ENCODE data around the gene DNAH1. TPM values are rescaled to one million over a fixed set of nuclear protein-coding genes. Genes with fewer than 3 reads are reported as not detected.
A peak's percentile ranks its signal among the peaks of the same experiment; 100 is the strongest.

Gene DNAH1
- total and polyA plus RNA-seq, 2 of the 13 experiments (the other 11 are each of a cell fraction or from before 2014, with no cell fraction given), result 0.64 to 3.5 TPM

- no peak for TF ChIP-seq ZNF253 (CRISPR knock-in tag; IDR thresholded peaks at IDR 0.05; ENCODE audit: borderline replicate concordance)
- no peak for TF ChIP-seq ZNF34 (CRISPR knock-in tag; IDR thresholded peaks at IDR 0.05; ENCODE audit: borderline replicate concordance)
- TF ChIP-seq EED (CRISPR knock-in tag; IDR thresholded peaks at IDR 0.05), result no peak
- TF ChIP-seq HINFP (CRISPR knock-in tag; IDR thresholded peaks at IDR 0.05; ENCODE audit: low read depth), result peak; percentile 61; the same call in 1 of the 2 replicates
- TF ChIP-seq HCFC1 (IDR thresholded peaks at IDR 0.05; ENCODE audit: low read depth, low read length), result no peak
- TF ChIP-seq CCDC6 (CRISPR knock-in tag; IDR thresholded peaks at IDR 0.05), result peak; percentile 39
- TF ChIP-seq SIN3B (IDR thresholded peaks at IDR 0.05; ENCODE audit: low read length), result no peak
- TF ChIP-seq ZFY (CRISPR knock-in tag; IDR thresholded peaks at IDR 0.05), result peak; percentile 69
- peak; percentile 27; the same call in 1 of the 2 replicates for TF ChIP-seq HOXD1 (CRISPR knock-in tag; IDR thresholded peaks at IDR 0.05)
- no peak for TF ChIP-seq ZNF773 (CRISPR knock-in tag; IDR thresholded peaks at IDR 0.05; ENCODE audit: borderline replicate concordance)
- no peak for TF ChIP-seq GRHL1 (CRISPR knock-in tag; conservative IDR thresholded peaks at IDR 0.05)
- TF ChIP-seq BRD4 (CRISPR knock-in tag; IDR thresholded peaks at IDR 0.05), result no peak; the same call in 1 of the 2 replicates
- TF ChIP-seq JUN (CRISPR knock-in tag; IDR thresholded peaks at IDR 0.05), result no peak; the same call in 1 of the 2 replicates
- no peak for TF ChIP-seq PRDM4 (CRISPR knock-in tag; IDR thresholded peaks at IDR 0.05; ENCODE audit: borderline replicate concordance)
- no peak; the same call in 1 of the 2 replicates for TF ChIP-seq RFXAP (CRISPR knock-in tag; IDR thresholded peaks at IDR 0.05; ENCODE audit: borderline replicate concordance)
- TF ChIP-seq ZBTB20 (CRISPR knock-in tag; IDR thresholded peaks at IDR 0.05; ENCODE audit: borderline replicate concordance, low read depth), result peak; percentile 62; the same call in 1 of the 2 replicates
- TF ChIP-seq DMAP1 (CRISPR knock-in tag; IDR thresholded peaks at IDR 0.05), result peak; percentile 96
- TF ChIP-seq CAMTA2 (CRISPR knock-in tag; IDR thresholded peaks at IDR 0.05; ENCODE audit: borderline replicate concordance), result 0 out of 2 replicates have a peak, but pooled peaks have one; percentile 48
- TF ChIP-seq FOXK1 (CRISPR knock-in tag; IDR thresholded peaks at IDR 0.05; ENCODE audit: borderline replicate concordance, low read depth), result peak; percentile 9
- TF ChIP-seq PRDM15 (CRISPR knock-in tag; IDR thresholded peaks at IDR 0.05), result no peak; the same call in 1 of the 2 replicates
Measured at GRCh38 chr3:52289747-52290595, 26.1 kb upstream of the DNAH1 start (continued).
